Measurements from ENCODE around the gene ARHGAP8.

Gene ARHGAP8

GRCh38 chr22:44865193-44866057 lies 113.0 kb downstream of the ARHGAP8 start:
- no peak for DNase-seq

GRCh38 chr22:44869196-44869595 lies 116.8 kb downstream of the ARHGAP8 start:
- DNase-seq, result no peak

- DNase-seq, result no peak
Measured at GRCh38 chr22:44870021-44870420, 117.6 kb downstream of the ARHGAP8 start.

DNA sequence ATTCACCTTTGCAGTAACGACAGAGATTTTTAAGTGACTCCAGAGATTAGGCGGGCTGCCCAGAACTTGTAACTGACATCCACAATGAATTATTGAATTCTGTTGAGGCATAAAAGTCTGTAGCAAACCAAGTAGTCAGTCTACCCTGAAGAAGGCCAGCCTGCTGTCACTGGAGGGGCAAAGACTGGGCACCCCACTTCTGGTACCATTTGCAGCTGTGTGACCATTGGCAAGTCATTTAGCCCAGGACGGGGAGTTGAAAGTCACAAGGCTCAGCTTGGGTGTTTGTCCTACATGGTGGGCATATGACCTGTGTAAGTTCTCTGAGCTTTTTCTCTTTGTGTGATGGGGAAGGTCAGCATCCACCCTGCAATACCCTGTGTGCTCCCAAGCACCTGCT lies 119.4 kb downstream of the ARHGAP8 start:
- no peak for DNase-seq

- no peak for DNase-seq
Measured at GRCh38 chr22:44876921-44877320, 124.5 kb downstream of the ARHGAP8 start.

- DNase-seq, result no peak
Measured at GRCh38 chr22:44878483-44879300, 126.3 kb downstream of the ARHGAP8 start.

DNA sequence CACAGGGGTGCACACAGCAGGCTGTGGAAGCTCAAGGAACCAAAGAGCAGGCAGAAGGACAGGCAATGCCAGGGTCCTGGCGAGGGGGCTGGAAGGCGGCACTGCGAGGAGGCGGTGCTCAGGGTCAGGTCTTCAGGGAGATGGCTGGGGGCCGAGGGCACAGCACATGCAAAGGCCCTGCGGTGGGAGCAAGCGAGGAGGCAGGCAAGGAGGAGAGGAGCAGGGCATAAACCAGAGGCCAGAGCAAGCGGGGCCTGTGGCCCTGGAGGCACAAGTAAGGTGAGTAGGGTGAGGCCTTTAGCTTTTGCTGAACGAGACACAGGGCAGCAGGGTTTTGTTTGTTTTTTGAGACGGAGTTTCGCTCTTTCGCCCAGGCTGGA lies 126.9 kb downstream of the ARHGAP8 start:
- no peak for DNase-seq

DNA sequence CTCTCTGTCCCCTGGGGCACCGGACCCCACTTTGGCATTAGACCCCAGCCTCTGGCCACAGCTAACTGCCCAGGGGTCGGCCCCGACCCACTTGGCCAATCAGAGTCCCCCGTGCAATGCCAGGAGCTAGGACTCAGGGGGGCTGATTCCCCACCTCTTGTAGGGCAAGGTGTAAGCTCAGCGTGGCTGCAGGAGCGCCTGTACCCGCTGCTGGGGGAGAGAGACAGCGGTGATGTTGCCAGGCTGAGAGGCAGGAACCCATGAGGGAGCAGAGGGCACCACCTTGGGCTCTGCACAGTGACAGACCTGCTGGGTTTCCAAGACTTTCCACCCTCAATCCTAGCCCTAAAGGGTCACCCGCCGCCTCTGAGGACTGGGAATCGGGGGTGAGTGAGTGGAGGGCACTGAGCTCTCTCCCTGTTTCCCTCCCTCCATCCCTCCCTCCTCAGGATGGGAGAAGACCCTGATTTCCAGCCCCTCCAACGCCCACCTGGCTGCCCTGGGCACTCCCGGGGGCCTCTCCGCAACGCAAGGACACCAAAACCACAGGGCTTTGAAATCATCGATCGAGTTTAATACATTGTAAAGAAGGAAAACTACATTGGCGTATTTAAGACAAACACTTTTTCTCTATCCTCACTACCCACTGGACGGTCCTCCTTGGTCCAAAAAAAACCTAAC lies 128.4 kb downstream of the ARHGAP8 start:
- no peak for DNase-seq

GRCh38 chr22:44881624-44882023 lies 129.2 kb downstream of the ARHGAP8 start:
- DNase-seq, result no peak

DNA sequence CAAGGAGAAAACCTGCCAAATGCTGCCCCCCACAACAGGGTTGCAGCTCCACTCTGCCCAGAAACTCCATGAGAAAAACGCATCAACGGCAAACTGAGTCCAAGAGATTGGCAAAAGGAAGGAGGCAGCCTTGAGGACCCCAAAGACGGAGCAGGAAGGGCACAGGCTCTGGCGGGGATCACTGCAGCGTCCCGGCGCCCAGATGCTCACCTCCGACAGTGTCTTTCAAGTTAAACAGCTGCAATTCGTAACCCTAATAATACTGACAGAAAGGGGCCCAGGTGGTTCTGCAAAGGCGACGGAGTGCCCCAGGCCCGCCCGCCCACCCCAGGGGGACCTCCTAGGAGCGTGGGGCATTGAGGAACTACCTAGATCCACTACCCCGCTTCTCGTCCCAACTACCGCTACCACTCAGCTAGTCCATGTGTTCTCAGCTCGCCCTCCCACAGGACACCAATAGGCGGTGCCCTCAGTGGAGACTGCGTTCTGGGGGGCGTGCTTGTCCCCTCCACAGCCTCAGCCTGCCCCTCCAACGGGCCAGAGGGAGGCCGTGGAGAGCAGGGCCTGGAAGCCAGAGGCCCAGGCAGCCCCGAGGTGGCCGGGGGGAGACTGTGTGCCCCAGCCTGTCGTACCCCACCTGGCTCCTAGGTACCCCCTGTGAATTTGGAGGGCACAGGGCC lies 130.0 kb downstream of the ARHGAP8 start:
- no peak for DNase-seq

DNA sequence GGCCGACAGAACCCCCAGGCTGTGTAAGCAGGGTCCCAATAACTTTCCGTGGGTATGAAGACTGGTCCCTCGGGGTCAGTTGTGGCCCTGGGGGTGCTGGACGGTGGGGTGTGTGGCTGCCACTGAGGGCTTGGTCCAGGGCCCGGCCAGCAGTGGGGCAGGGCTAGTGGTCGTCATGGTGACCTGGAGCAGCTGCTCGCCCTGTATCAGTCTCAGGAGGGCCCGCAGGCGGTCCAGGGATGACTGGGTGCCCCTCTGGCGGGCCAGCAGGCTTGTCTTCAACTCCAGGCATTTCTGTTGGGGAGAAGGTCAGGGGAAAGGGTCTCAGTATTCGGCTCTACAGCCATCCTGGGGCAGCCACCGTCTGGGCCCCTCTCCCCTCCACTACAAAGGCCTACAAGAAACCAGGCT lies 130.6 kb downstream of the ARHGAP8 start:
- no peak for DNase-seq

GRCh38 chr22:44884562-44884961 lies 132.2 kb downstream of the ARHGAP8 start:
- no peak for DNase-seq

GRCh38 chr22:44884968-44885805 lies 132.8 kb downstream of the ARHGAP8 start:
- DNase-seq, result no peak

DNA sequence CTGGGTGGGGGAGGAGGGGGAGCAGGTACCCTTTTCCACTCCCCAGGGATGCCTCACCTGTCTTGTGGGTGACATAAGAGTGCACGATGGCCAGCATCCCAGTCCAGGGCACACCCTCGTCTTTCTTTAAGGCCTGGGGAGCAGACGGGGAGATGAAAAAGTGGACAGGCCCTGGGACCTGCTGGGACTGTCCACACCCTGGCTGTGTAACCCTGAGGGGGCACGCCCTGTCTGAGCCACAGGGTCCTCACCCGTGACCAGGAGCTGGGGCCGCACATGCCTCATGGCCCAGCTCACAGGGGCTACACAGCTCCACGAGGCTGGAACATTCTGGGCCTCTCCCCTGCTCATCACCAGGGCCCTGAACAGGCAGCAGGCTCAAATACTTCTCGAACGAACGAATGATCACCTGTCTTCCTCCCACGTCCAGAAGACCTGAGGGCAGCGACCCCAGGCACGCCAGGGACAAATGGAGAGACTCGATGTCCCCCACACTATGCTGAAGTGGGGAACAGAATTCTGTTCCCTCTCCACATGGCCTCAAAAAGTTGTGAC lies 133.5 kb downstream of the ARHGAP8 start:
- no peak for DNase-seq

- no peak for DNase-seq
Measured at GRCh38 chr22:44887941-44888366, 135.6 kb downstream of the ARHGAP8 start.

DNA sequence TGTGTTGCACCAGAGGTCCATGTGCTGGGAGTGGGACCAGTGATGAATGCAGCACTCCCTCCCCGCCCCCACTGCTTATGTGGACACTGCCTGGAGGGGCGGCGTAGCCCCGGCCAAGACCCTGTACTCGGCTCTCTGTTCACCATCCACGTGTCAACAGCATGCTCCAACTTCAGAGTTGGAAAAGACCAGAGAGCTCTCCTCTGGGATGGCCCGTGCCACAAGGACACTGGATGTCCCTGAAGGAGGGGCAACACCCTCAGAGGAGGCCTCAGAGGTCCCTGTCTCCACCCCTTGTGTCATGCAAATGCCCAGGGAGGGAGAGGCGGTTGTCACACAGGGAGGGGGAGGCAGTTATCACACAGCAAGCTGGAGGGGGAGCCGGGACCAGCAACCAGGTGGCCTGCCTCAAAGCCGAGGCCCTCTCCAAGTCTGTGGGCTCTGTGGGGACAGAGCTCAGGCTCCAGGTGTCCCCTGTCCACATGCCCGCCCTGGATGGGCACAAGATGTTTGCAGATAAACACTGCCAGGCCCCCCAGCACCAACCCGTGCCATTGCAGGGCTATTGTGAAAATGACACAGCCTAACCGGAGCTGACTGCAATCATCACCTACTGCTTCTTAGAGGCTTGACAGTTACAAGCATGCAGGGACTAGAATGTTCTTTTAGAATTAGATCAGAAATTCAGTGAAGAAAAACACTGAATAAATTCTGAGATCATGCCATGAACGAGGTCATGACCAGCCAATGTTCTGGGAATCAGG lies 136.3 kb downstream of the ARHGAP8 start:
- no peak for DNase-seq

DNA sequence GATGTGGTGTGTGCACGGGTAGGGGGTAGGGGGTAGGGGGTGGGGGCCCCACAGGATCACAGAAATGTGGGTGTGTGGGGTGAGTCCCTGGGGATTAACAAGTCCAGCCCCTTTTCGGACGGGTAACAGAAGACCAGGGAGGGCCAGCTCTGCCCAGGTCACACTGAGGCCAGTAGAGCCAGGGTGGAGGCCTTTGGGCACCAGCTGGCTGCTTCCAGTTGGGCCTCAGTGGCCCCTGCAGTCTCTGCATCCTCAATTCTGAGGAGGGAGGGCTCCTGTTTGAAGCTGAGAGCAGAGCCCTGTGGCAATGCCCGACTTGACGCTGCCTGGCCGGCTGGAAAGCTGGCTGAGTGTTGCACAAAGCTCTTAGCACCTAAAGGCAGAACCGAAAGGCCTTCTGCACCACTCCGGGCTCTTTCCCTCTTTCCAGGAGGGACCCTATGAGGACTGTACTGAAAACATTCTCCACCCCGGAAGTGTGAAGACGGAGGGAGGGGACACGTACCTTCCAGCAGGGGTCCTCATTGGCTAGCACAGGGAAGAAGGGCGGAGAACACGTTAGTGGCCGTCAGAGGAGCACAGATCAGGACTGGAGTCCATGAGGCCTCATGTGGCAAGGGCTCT lies 137.0 kb downstream of the ARHGAP8 start:
- DNase-seq, result no peak

GRCh38 chr22:44890416-44891292 lies 138.3 kb downstream of the ARHGAP8 start:
- no peak for DNase-seq

GRCh38 chr22:44891293-44891747 lies 138.9 kb downstream of the ARHGAP8 start:
- DNase-seq, result no peak

Measured in NCI-H1105 treated with DMSO at 0.1 percent for 48 hours (cell line).